Measurements from ENCODE around the gene PAQR3. TPM values are rescaled to one million over a fixed set of nuclear protein-coding genes. Genes with fewer than 3 reads are reported as not detected.

Gene PAQR3
- total and polyA plus RNA-seq, 2 experiments from 2014 or later, result 17.3 to 17.8 TPM

DNA sequence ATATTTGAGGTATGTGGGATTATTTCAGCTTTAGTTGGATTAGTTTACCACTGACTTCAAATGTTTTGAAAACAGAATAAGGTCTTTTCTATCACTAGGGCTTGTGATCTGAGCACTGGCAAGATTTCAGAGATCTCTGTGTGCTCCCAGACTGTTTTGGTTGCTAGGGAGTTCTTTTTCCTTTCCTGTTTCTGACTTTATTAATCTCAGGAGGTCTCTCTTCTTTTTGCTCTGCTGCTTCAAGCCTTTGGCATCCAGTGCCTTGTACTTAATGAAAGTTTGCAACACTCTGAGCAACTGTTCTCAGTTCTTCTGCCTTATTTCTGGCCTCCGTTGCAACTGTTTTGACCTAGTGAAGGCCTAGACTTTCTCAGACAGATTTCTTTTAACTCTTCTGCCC is 32.1 kb upstream of the PAQR3 start:
- TF ChIP-seq CTCF (IDR thresholded peaks at IDR 0.05; ENCODE audit: low read depth, low read length), result no peak
- no peak overlapping the region for H3K27ac ChIP-seq
- H3K9me3 ChIP-seq (ENCODE audit: low read depth), result no peaks in the 10 kb centered on the region
- H3K4me1 ChIP-seq (ENCODE audit: low read depth), result no peaks in the 10 kb centered on the region
- H3K4me3 ChIP-seq, result no peak overlapping the region
- no peaks in the 10 kb centered on the region for H3K27me3 ChIP-seq
- H3K36me3 ChIP-seq, result no peaks in the 10 kb centered on the region
- DNase-seq (ENCODE audit: low read depth in 1 of 2, low spot score in 1 of 2), result peak in 1 of 2 donors; percentile 47

- H3K4me1 ChIP-seq (ENCODE audit: low read depth), result no peaks in the 10 kb centered on the region
- DNase-seq (ENCODE audit: low read depth in 1 of 2, low spot score in 1 of 2), result peak in 1 of 2 donors; percentile 14
Measured at GRCh38 chr4:78962597-78963115, 23.4 kb upstream of the PAQR3 start.

GRCh38 chr4:78960926-78961325 is 21.7 kb upstream of the PAQR3 start:
- Histone ChIP-seq H3K27me3 (no peaks in the 10 kb centered on the region), H3K36me3 (no peaks in the 10 kb centered on the region), H3K4me3 (no peak overlapping the region), H3K4me1 (ENCODE audit: low read depth) (peaks cover 6% of the 10 kb centered on the region), H3K27ac (no peak overlapping the region), H3K9me3 (ENCODE audit: low read depth) (no peaks in the 10 kb centered on the region)
- no peak for DNase-seq (ENCODE audit: low read depth in 1 of 2, low spot score in 1 of 2)
- TF ChIP-seq CTCF (IDR thresholded peaks at IDR 0.05; ENCODE audit: low read depth, low read length), result no peak

More at GRCh38 chr4:78962597-78963115, 23.4 kb upstream of the PAQR3 start:
- Histone ChIP-seq H3K36me3 (no peaks in the 10 kb centered on the region), H3K27me3 (no peaks in the 10 kb centered on the region), H3K27ac (no peak overlapping the region), H3K4me3 (no peak overlapping the region), H3K9me3 (ENCODE audit: low read depth) (no peaks in the 10 kb centered on the region)
- no peak for TF ChIP-seq CTCF (IDR thresholded peaks at IDR 0.05; ENCODE audit: low read depth, low read length)

- H3K27ac ChIP-seq, result no peak overlapping the region
- DNase-seq (ENCODE audit: low read depth in 1 of 2, low spot score in 1 of 2), result peak in 1 of 2 donors; percentile 25
- no peak for TF ChIP-seq CTCF (IDR thresholded peaks at IDR 0.05; ENCODE audit: low read depth, low read length)
Measured at GRCh38 chr4:78956975-78957374, 17.7 kb upstream of the PAQR3 start.

GRCh38 chr4:78953769-78954666 is 14.8 kb upstream of the PAQR3 start:
- Histone ChIP-seq H3K27me3 (no peaks in the 10 kb centered on the region), H3K36me3 (no peaks in the 10 kb centered on the region), H3K4me3 (no peak overlapping the region), H3K9me3 (ENCODE audit: low read depth) (no peaks in the 10 kb centered on the region), H3K4me1 (ENCODE audit: low read depth) (peaks cover 6% of the 10 kb centered on the region), H3K27ac (no peak overlapping the region)
- peak; percentile 41 for TF ChIP-seq CTCF (IDR thresholded peaks at IDR 0.05; ENCODE audit: low read depth, low read length)
- peak; percentile 25 to 68 for DNase-seq (ENCODE audit: low read depth in 1 of 2, low spot score in 1 of 2)

More at GRCh38 chr4:78956975-78957374, 17.7 kb upstream of the PAQR3 start:
- no peak overlapping the region for H3K4me3 ChIP-seq
- no peaks in the 10 kb centered on the region for H3K27me3 ChIP-seq
- H3K4me1 ChIP-seq (ENCODE audit: low read depth), result peaks cover 6% of the 10 kb centered on the region
- no peaks in the 10 kb centered on the region for H3K36me3 ChIP-seq
- H3K9me3 ChIP-seq (ENCODE audit: low read depth), result no peaks in the 10 kb centered on the region
